H1 (cell line): Measurements from ENCODE around the gene SCN4A. TPM values are rescaled to one million over a fixed set of nuclear protein-coding genes. Genes with fewer than 3 reads are reported as not detected.

Source experiments
- BACH1 ChIP-seq: IDR thresholded peaks from 2 replicates; pipeline ENCODE4 v1.6.1; 2012; ENCODE audit warnings: low read length, improper control_type of control experiment
- CHD2 ChIP-seq: IDR thresholded peaks from 2 replicates; pipeline ENCODE4 v1.6.1; 2012; ENCODE audit warnings: low read length, improper control_type of control experiment
- CTBP2 ChIP-seq: IDR thresholded peaks from 2 replicates; pipeline ENCODE4 v1.7.0; 2011; ENCODE audit warnings: borderline replicate concordance, mild to moderate bottlenecking, moderate library complexity, mixed read lengths, low read length; ENCODE audit not compliant: insufficient read depth, insufficient read length
- POU5F1 ChIP-seq: IDR thresholded peaks from 2 replicates; pipeline ENCODE4 v1.6.1; 2011; ENCODE audit warnings: low read depth, mild to moderate bottlenecking, low read length, moderate library complexity
- RAD21 ChIP-seq, 2 experiments: IDR thresholded peaks in 1 of 2; conservative IDR thresholded peaks in 1 of 2; 2 replicates each; pipeline ENCODE4 v1.6.1; 2011; ENCODE audit warnings: low read depth in 2 of 2, low read length in 2 of 2, improper control_type of control experiment in 1 of 2, inconsistent platforms in 1 of 2, mild to moderate bottlenecking in 1 of 2, moderate library complexity in 1 of 2
- RXRA ChIP-seq: IDR thresholded peaks from 2 replicates; pipeline ENCODE4 v1.6.1; 2011; ENCODE audit warnings: low read depth, mild to moderate bottlenecking, low read length, moderate library complexity; ENCODE audit not compliant: insufficient read depth
- TEAD4 ChIP-seq: IDR thresholded peaks from 2 replicates; pipeline ENCODE4 v1.6.1; 2012; ENCODE audit warnings: low read depth, low read length, inconsistent platforms, mixed read lengths
- polyA plus RNA-seq, 7 experiments: library from polyadenylated mRNA; depleted of rRNA in 3 of 7; stranded (reverse) in 5 of 7; unstranded in 2 of 7; fragments of >200 nt in 5 of 7; fragments of 200-250 nt in 2 of 7; gene quantifications; 1 replicate in 5 of 7; 2 replicates in 1 of 7; 4 replicates in 1 of 7; pipeline versions ENCODE4 v1.2.1 to v1.2.3, GENCODE V29; 2011 to 2013; ENCODE audit warnings: missing spikeins in 2 of 7, mixed read lengths in 2 of 7
- total RNA-seq: library from RNA; stranded (reverse); fragmentation: NEBNext Ultra II Directional; extraction: Animal tissue kit (Norgen Biotek cat#: 25700); gene quantifications from 2 replicates; pipeline ENCODE4 v1.2.1, GENCODE V29; 2021
- TF ChIP-seq, protein P1 (sequence below): fragments of 300-600 bp; sonication (generic); IDR thresholded peaks from 2 replicates; pipeline ENCODE4 v1.7.1; 2012; ENCODE audit warnings: low read length, moderate library complexity, mild to moderate bottlenecking, inconsistent platforms; ENCODE audit not compliant: insufficient replicate concordance
- TF ChIP-seq, protein P2 (sequence below): IDR thresholded peaks from 2 replicates; pipeline ENCODE4 v1.6.1; 2012; ENCODE audit warnings: inconsistent platforms

Gene SCN4A
- total and polyA plus RNA-seq, 2 of the 8 experiments (the other 6 are each of a cell fraction or from before 2014, with no cell fraction given), result 5.0 to 8.5 TPM

DNA sequence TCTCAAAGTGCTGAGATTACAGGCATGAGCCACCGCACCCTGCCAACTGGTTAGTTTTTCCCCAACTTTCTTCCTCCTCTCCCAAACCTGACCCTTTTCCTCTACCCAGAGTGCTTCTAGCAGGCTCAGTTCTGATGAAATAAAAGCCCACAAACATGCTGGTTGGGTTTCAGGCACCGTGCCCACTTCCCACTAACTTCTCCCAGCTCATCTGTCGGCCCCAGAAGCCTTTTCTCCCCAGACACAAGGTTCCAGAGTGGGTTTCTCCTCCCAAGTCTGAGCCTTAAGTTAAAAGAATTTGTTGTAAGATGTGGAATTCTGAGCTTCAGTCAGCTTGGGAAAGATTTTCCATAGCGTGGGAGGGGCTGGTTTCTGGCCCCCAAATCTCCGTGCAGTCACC is 11.5 kb upstream of the SCN4A start (continued):
- TF ChIP-seq, protein P1, sequence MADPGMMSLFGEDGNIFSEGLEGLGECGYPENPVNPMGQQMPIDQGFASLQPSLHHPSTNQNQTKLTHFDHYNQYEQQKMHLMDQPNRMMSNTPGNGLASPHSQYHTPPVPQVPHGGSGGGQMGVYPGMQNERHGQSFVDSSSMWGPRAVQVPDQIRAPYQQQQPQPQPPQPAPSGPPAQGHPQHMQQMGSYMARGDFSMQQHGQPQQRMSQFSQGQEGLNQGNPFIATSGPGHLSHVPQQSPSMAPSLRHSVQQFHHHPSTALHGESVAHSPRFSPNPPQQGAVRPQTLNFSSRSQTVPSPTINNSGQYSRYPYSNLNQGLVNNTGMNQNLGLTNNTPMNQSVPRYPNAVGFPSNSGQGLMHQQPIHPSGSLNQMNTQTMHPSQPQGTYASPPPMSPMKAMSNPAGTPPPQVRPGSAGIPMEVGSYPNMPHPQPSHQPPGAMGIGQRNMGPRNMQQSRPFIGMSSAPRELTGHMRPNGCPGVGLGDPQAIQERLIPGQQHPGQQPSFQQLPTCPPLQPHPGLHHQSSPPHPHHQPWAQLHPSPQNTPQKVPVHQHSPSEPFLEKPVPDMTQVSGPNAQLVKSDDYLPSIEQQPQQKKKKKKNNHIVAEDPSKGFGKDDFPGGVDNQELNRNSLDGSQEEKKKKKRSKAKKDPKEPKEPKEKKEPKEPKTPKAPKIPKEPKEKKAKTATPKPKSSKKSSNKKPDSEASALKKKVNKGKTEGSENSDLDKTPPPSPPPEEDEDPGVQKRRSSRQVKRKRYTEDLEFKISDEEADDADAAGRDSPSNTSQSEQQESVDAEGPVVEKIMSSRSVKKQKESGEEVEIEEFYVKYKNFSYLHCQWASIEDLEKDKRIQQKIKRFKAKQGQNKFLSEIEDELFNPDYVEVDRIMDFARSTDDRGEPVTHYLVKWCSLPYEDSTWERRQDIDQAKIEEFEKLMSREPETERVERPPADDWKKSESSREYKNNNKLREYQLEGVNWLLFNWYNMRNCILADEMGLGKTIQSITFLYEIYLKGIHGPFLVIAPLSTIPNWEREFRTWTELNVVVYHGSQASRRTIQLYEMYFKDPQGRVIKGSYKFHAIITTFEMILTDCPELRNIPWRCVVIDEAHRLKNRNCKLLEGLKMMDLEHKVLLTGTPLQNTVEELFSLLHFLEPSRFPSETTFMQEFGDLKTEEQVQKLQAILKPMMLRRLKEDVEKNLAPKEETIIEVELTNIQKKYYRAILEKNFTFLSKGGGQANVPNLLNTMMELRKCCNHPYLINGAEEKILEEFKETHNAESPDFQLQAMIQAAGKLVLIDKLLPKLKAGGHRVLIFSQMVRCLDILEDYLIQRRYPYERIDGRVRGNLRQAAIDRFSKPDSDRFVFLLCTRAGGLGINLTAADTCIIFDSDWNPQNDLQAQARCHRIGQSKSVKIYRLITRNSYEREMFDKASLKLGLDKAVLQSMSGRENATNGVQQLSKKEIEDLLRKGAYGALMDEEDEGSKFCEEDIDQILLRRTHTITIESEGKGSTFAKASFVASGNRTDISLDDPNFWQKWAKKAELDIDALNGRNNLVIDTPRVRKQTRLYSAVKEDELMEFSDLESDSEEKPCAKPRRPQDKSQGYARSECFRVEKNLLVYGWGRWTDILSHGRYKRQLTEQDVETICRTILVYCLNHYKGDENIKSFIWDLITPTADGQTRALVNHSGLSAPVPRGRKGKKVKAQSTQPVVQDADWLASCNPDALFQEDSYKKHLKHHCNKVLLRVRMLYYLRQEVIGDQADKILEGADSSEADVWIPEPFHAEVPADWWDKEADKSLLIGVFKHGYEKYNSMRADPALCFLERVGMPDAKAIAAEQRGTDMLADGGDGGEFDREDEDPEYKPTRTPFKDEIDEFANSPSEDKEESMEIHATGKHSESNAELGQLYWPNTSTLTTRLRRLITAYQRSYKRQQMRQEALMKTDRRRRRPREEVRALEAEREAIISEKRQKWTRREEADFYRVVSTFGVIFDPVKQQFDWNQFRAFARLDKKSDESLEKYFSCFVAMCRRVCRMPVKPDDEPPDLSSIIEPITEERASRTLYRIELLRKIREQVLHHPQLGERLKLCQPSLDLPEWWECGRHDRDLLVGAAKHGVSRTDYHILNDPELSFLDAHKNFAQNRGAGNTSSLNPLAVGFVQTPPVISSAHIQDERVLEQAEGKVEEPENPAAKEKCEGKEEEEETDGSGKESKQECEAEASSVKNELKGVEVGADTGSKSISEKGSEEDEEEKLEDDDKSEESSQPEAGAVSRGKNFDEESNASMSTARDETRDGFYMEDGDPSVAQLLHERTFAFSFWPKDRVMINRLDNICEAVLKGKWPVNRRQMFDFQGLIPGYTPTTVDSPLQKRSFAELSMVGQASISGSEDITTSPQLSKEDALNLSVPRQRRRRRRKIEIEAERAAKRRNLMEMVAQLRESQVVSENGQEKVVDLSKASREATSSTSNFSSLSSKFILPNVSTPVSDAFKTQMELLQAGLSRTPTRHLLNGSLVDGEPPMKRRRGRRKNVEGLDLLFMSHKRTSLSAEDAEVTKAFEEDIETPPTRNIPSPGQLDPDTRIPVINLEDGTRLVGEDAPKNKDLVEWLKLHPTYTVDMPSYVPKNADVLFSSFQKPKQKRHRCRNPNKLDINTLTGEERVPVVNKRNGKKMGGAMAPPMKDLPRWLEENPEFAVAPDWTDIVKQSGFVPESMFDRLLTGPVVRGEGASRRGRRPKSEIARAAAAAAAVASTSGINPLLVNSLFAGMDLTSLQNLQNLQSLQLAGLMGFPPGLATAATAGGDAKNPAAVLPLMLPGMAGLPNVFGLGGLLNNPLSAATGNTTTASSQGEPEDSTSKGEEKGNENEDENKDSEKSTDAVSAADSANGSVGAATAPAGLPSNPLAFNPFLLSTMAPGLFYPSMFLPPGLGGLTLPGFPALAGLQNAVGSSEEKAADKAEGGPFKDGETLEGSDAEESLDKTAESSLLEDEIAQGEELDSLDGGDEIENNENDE, result no peak
- TF ChIP-seq CTBP2, result no peak
- TF ChIP-seq POU5F1, result no peak
- no peak for TF ChIP-seq CHD2
- no peak for TF ChIP-seq RAD21 (IDR thresholded peaks at IDR 0.05 in 1 of 2, conservative IDR thresholded peaks at IDR 0.05 in 1 of 2; ENCODE audit: low read depth in 2 of 2, low read length in 2 of 2)
- no peak for TF ChIP-seq RXRA
- TF ChIP-seq TEAD4, result no peak
- no peak for TF ChIP-seq BACH1
- TF ChIP-seq, protein P2, sequence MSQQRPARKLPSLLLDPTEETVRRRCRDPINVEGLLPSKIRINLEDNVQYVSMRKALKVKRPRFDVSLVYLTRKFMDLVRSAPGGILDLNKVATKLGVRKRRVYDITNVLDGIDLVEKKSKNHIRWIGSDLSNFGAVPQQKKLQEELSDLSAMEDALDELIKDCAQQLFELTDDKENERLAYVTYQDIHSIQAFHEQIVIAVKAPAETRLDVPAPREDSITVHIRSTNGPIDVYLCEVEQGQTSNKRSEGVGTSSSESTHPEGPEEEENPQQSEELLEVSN, result no peak
